ENCODE data around the gene OCA2. TPM values are rescaled to one million over a fixed set of nuclear protein-coding genes. Genes with fewer than 3 reads are reported as not detected.
A peak's percentile ranks its signal among the peaks of the same experiment; 100 is the strongest.

The OCA2 gene
- total RNA-seq, 1 donor from 2014 or later = 25.7 TPM

DNA sequence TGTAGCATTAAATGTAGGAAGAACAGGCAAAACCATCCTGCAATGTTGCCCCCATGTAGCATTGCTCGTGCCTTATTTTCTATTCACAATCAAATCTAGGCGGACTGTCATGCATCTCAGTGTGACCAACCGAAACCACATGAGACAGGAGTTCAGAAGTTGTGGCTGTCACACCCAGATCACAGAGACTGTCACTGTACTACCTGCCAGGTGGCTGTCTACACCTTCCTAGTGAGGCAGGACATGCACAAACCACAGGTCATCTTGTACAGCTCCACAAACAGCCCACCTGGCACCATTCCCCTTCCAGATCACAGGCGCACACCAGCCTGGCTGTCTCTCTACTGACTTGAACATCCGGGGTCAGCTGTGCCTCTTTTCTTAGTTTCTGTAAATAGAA lies 392.8 kb downstream of the OCA2 start:
- DNase-seq = no peak

GRCh38 chr15:27705056-27705455 lies 394.1 kb downstream of the OCA2 start:
- DNase-seq = peak; percentile 60

Other genes starting within 250 kb of the OCA2 start
- 64.6 TPM for gene HERC2, start 222.9 kb upstream of the OCA2 start, total RNA-seq